Measurements from ENCODE around the gene CRYM.

- no peak for TF ChIP-seq CTCF (conservative IDR thresholded peaks at IDR 0.05 in 1 of 2, IDR thresholded peaks at IDR 0.05 in 1 of 2; ENCODE audit: low read depth in 1 of 2, low read length in 2 of 2)
- TF ChIP-seq EZH2 (IDR thresholded peaks at IDR 0.05; ENCODE audit: low read length, missing control alignments) = no peak
Measured at GRCh38 chr16:21228361-21228872, 49.7 kb downstream of the CRYM start.
